Activated CD8-positive, alpha-beta memory T cell treated with anti-CD3 and anti-CD28 coated beads, Interleukin-2, amount 50 U/mL, for 24 hours (primary cell): ENCODE data around the gene GSTM4.

ENCODE experiments used
- DNase-seq: peaks from one replicate; pipeline ENCODE4 v3.0.0-alpha.2; 2020; ENCODE audit errors: extremely low read depth

Gene GSTM4

DNA sequence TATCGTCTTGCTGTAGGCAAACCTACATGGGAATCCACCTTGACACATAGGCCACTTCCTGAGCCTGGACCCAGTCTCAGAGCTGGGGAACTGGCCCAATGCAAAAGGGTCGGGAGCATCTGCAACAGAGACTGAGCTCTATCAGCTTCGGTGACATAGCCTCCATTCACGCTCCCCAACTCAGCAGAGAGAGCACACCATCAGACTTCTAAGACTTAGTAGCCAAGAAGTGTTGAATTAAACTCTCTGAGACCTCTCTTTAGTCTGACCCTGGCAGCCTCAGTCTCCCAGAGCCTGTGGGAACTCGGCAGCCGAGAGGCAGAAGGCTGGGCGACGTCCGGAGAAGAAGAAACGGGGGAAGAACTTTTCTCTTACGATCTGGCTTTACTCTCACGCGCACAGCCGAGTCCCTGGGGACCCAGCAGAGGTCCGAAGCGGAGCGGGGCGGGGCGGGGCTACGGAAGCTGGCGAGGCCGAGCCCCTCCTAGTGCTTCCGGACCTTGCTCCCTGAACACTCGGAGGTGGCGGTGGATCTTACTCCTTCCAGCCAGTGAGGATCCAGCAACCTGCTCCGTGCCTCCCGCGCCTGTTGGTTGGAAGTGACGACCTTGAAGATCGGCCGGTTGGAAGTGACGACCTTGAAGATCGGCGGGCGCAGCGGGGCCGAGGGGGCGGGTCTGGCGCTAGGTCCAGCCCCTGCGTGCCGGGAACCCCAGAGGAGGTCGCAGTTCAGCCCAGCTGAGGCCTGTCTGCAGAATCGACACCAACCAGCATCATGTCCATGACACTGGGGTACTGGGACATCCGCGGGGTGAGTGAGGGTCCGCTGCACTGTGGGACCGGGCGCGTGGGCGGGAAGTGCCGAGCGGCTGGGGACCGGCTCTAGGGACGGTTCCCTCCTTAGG, at the start of gene GSTM4:
TSS of gene GSTM4 (plus strand) at position 485 of the 905 bp plus-strand sequence. CDS start at position 776, 291 bp downstream.
- DNase-seq: no peak

DNA sequence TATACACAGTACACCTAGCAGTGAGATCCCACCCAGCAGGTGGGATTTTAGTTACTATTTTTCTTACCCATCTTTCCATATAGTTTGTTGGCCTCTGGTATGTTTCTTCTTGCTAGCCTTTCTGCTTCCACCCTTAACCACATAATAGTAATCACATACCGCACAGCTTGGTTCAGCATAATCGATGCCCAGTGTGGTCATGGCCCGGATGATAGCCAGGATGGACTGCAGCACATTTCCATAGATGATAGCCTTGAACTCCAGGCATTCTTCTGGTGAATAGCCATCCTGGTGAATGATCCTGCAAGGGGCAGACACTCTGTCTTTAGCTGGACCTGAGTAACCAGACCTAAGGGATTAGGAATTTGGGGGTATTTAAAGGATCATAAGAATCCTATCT, 46.0 kb upstream of the GSTM4 start:
- no peak for DNase-seq

DNA sequence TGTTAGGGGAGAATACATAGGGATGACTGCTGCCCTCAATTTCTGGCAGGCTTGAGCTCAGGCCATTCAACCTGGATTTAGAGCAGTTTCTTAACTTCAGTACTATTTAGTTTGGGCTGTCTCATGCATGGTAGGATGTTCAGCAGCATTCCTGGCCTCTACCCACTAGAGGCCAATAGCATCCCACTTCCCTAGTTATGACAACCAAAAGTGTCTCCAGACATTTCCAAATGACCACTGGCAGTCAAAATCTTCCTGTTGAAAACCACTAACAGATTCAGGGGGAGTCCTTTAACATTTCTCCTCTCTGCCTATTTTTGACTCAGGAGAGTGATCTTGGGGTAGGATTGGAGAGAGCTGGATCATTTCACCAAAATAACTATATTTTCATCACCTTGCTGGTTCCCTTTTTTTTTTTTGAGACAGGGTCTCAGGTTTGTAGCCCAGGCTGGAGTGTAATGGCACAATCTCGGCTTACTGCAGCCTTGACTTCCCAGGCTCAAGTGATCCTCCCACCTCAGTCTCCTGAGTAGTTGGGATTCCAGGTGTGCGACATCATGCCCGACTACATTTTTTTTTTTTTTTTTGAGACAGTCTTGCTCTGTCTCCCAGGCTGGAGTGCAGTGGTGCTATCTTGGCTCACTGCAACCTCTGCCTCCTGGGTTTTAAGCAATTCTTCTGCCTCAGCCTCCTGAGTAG, 45.1 kb upstream of the GSTM4 start:
- no peak for DNase-seq

DNA sequence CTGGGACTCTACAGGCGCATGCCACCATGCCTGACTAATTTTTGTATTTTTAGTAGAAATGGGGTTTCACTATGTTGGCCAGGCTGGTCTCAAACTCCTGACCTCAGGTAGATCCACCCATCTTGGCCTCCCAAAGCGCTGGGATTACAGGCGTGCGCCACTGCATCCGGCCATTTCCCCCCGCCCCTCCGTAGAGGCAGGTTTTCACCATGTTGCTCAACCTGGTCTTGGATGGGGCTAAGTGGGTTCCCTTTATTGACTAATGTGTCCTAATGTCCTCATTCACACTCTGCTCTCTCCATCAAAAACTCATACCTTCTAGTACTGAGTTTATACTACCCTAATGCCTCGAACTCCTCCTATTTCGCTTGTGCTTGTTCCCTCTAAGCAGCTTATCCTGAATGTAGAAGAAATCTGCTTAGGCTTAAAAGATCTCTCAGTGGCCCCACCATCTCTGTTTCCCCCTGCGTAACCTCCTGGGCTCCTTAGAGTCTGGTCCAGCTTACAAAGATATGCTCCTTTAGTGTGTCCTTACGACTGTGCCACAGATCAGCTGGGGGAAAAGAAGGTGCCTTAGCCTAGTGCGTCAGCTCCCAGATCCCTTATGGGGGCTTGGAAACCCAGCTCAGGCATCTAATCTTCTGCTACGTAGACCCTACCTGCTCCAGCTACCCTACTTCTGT, 44.5 kb upstream of the GSTM4 start:
- DNase-seq: no peak

DNA sequence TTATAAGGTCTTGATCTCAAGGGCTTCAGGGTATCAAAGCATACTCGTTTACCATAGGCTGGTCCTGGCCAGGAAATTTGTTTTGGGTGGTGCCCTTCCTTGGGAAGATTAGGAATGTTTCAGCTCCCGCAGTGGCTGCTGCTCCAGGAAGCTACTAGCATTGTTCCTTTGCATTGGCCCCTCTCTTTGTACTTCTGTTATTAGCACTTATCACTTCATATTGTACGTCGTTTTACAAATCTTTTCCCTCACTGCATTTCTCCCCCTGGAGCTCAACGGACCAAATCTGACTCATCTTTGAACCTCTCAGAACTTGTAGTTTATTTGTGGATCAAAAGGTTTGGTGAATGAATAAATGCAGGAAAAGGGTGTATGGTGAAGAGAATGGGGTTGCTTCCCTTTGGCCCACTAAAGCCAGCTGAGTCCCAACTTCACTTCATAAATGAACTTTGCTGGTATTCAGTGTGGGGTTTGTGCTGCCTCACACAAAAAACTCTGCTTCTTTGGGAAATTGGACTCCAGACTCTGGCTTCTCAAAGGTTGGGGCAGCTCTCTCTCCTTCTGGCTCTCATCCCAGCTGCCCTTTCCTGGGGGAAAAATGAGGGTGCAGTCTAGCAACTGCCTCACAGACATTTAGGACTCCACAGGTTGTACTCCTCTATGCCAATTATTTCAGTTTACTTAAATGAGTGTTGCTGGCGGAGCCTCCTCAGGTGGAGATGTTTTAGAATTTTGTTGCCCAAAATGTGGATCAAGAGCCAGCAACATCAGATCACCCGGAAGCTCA, 42.3 kb upstream of the GSTM4 start:
- no peak for DNase-seq

DNA sequence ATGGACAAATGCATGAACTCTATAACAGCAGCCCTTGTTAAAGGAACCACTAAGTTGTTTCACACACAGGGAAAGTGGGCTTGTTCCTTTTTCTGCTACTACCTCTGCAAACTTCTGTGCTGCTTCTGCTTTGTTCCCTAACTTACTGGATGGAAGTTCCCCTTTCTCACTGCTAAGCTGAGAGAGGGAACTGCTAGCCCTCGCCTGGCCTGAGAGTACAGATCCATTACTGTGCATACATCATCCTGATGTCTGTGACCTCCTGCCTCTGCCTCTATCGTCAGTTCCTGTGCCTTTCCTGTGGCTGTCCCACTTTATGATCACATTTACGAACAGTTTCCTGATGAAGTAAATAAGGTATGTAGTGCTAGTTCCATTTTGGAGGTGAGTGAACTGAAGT, 40.0 kb upstream of the GSTM4 start:
- DNase-seq: no peak

DNA sequence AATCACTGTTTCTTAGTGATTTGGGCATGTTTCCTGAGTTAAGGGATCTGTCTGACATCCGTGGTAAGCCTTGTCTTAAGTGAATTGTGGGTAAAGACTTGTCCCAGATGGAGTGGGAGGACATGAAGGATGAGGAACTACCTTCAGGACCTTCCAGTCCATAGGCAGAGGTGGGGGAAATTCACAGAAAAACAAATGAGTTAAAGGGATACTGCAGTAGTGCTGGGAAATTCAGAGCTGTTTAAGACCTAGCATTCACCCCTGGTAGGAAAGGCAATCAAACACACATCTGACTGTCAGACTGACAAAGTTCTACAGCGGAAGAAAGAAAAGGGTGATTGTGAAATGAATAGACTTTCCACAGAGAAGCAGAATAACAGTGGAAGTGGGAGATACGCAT, 39.5 kb upstream of the GSTM4 start:
- no peak for DNase-seq

DNA sequence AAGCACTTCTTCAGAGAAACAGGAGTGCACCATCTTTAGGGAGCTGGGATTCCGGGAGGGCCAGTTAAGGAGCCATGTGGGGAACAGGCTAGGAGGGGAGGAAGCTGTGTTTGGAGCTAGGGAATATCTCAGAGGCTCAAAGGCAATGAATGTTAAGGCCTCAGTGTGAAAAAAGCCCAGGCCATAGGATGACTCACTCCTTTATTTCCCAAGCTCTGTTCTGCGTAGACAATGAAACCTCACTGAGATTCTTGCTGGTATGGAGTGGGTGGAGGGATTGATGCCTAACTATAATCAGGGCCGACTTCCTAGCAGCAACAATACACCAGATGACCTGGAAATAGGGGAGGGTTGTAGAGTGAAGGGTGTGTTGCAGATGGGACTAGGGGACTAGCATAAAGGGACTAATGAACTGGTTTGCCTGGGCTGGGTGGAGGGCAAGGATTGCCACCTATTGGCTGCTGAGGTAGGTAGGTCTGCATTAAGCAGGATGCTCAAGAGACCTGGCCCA, 38.6 kb upstream of the GSTM4 start:
- DNase-seq: no peak

DNA sequence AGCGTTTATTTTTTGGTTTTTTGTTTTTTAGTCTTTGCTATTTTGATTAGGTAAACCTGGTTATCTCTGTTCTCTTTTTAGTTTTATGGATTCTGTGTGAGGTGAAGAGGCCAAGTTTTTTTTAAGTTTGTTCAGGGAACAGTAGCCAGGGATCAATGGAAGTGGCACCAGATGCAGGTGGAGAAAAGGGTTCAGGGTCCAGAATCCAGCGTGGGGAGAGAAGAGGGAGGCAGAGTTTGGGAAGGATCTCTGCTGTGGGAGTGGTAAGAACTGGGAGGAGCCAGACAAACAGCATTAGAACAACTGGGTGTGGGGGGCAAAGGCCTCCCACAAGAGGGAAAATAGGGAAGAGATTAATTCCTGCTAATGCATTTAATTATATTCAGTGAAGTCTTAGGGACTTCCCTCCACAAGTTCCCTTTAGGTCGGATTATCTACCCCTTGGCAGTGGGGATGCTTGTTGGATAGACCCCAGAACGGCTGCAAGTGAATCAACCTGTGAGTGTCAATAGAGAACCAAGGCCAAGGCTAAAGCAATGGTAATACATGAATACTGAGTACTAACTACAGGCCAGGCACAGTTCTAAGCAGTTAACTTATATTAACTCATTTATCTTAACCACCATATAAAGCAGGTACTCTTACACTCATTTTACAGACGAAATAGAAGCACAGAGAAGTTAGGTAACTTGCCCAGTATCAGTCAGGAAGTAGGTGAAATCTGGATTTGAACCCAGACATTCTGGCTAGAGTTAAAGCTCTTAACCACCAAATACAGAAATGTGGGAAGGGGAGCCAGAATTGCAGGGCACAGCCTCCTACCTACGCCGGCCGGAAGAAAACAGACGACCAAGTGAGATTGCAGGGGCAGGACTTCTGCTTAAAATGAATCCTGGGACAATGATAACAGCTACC, 37.0 kb upstream of the GSTM4 start:
- no peak for DNase-seq

DNA sequence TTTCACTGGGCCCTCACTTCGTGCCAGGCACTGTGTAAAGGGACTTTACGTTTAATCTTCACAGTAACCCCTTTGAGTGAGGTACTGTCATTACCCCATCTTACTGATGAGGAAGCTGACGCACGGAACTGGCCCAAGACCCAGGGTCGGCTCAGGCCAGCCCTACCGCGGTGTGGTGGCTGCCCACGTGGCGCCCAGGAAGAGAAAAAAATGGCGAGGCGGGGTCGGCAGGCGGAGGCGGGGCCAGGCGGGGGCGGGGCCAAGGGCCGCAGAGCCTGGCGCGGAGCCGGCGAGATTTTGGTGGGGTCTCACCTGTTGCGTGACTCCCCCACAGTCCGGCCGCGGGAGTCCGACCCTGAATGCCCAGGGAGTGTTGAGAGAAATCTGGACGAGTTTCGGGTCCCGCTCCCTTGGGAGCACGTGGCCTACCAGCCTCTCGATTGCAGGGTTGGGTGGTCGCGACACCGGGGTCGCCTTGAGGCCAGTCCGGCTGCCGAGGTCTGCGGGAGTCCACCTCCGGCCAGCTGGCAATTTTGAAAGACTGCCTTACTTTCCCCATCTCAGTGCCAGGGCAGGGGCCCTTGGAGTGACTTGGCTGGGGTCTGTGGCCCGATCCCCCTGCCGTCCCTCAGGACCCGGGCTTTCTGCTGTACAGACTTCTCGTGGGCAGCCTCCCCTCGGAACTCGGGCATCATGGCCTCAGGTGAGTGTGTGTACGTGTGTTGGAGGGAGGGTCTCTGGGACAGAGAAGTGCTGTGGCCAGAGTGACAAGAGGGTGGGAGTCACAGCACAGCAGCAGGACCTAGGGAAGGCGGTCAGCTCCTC, 36.1 kb upstream of the GSTM4 start, which contains the start of the genes AMPD2 and GNAT2:
TSS of gene AMPD2 (plus strand) at position 262 of the 825 bp plus-strand sequence. CDS start 1,339 bp downstream, outside the sequence.
TSS of gene GNAT2 (minus strand) at position 41 of the 825 bp plus-strand sequence. CDS start 6,746 bp downstream, outside the sequence.
- no peak for DNase-seq

DNA sequence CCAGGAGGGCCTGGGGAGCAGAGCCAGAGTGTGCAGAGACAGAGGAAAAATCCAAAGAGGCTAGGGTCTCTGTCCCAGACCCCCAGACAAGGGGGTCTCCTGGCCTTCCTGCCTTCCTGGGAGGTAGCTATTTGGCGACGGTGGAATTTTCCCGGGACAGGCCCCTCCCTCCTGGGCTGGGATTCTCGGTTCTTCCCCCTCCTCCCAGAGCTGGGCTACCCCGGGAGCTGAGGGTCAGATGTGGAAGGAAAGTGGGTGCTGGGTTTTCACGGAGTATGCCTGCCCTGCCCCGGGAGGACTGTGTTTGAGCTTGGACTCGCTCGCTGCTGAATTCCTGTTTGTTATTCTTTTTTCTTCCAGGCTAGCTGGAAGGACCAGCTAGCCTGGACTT, 35.5 kb upstream of the GSTM4 start:
- DNase-seq: no peak

DNA sequence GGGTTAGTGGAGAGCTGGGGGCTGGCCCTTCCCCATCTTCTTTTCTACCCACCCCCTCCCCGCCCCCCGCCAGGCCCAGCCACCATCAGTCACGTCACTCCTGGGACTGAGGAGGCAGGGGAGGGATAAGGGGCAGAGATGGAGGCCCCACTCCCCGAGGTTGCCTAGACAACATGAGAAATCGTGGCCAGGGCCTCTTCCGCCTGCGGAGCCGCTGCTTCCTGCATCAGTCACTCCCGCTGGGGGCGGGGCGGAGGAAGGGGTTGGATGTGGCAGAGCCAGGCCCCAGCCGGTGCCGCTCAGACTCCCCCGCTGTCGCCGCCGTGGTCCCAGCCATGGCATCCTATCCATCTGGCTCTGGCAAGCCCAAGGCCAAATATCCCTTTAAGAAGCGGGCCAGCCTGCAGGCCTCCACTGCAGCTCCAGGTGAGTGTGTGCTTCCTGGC, 35.0 kb upstream of the GSTM4 start:
- DNase-seq: peak; percentile 95

DNA sequence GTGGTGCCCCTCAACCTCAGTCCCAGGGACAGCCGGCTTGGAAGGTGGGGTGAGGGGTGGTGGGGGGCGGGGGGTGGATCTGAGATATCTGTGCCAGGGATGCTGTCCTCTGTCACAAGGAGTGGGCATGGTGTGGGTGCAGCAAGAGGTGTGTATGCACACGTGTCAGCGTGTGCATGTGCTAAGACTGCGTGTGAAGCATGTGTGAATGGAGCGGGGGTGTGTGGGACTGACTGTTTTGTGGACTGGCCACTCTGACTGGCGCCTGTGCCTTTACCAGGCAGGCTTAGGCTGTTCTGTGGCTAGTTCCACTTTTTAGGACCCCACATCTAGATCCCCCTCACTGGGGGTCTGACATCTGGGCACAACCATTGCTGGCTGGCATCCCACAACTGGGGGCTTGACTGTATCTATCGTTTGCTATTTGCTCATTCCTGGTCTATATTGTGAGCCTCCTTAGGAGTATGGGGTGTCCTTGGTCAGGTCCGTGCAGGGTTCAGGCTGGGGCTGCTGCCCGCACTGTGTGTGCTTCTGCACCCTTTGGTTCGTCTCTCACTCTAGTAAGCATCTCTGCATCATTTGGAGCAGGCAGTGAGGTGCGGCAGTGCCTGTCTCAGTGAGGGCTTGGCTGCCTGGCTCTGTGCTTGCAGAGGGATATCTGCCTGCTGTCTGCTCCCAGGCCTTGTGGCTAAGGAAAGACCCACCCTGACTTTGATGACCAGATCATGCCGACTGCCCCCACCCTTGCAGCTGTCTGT, 34.3 kb upstream of the GSTM4 start:
- no peak for DNase-seq

DNA sequence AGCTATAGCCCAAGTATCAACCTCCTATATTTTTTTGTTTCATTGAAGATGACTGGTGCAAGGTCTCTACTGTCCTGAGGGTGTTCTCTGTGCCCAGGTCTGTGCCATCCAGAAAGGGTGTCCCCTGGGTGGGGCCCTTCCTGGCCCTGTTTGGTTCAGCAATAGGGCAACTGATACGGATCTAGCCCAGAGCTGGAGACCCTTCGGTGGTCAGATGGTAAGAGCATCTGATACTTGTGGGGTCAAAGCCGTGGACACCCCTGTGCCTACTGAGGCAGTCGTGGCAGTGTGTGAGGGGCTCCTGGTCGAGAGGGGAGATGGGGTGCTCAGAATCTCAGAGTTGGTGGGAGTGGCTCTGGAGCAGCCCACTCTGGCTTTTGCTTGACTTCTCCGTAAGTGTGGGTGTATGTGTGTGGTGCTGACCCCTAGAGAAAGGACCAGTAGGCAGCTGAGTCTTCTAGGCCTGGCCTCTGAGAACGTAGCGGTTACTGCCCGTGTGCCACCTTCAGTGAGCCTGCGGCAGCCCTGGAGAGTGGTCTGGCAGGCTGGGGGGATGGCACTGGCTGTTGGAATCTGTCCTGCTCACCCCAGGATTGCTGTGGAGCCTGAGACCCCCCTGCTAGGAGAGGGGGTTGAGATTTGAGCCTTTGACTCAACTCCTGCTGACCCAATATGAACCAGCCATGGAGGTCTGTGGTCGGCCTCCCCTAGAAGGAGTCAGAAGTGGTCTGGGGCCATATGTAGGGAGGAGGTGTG, 33.6 kb upstream of the GSTM4 start:
- DNase-seq: no peak

DNA sequence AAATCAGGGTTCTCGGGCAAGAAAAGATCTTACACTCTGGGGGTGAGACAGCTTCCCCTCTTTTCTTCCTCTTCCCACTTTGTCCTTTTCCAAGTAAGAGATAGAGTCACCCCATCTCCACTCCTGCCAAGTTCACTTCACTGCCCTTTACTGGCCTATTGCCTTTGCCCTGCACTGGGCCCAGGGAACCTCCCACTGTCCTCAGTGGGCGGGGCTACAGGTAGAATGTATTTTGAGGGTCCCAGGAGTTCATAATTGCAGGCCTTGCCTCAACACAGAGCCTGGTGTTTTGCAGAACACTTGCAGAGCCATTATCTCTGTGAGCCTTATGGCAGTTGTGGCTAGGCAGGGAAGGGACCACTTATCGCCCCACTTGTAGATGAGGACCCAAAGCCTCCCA, 33.0 kb upstream of the GSTM4 start:
- DNase-seq: no peak

DNA sequence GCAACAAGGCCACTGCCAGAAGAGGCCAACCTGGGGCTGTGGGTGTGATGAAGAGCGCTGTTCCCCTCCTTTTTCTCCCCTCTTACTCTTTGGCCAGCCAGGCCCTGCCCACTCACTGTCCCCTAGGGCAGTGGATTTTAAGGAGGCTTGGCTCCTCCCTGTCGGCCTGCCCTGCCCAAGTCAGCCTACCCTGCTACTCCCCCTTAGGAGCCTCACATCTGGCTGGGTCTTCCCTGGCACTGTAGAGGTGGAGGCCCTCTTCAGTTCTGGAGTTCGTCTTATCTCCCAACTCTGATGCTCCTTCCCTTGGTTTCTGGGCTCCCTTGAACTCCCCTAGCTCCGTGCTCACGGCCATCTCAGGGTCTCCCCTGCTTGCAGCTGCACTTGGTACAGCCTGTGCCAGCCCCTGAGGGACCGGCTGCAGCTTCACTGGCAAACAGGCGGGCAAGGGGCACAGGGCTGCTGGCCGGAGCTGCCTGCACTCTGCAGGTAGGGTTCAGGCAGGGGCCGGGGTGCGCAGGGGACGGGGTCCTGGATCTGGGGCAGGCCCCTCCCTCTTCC, 32.2 kb upstream of the GSTM4 start:
- no peak for DNase-seq
